HepG2 (cell line): Measurements from ENCODE around the gene ABHD3. TPM values are rescaled to one million over a fixed set of nuclear protein-coding genes. Genes with fewer than 3 reads are reported as not detected.

ENCODE experiments used
- ARID3A ChIP-seq: IDR thresholded peaks from 2 replicates; pipeline ENCODE4 v1.6.1; 2012; ENCODE audit warnings: low read depth, low read length, improper control_type of control experiment
- ARNT2 ChIP-seq: sonication (generic); formaldehyde crosslinking; IDR thresholded peaks from 2 replicates; pipeline ENCODE4 v1.8.0; 2022; ENCODE audit warnings: mild to moderate bottlenecking, low read depth, missing genetic modification reagents, moderate library complexity
- EHMT2 ChIP-seq: fragments of 200-600 bp; sonication (generic); IDR thresholded peaks from 2 replicates; pipeline ENCODE4 v1.7.0; 2017; ENCODE audit warnings: antibody characterized with exemption, low read depth, low read length, borderline replicate concordance
- ETV5 ChIP-seq: IDR thresholded peaks from 2 replicates; pipeline ENCODE4 v1.6.1; 2018; ENCODE audit warnings: missing biosample characterization, missing genetic modification reagents, inconsistent platforms, borderline replicate concordance
- FOXJ3 ChIP-seq: sonication (generic); formaldehyde crosslinking; IDR thresholded peaks from 2 replicates; pipeline ENCODE4 v1.4.0; 2020; ENCODE audit warnings: missing genetic modification reagents, mild to moderate bottlenecking, borderline replicate concordance
- HMGA1 ChIP-seq: sonication (generic); formaldehyde crosslinking; conservative IDR thresholded peaks from 2 replicates; pipeline ENCODE4 v1.4.0; 2020; ENCODE audit warnings: missing genetic modification reagents
- HNRNPUL1 ChIP-seq: fragments of 200-400 bp; formaldehyde crosslinking; IDR thresholded peaks from 2 replicates; pipeline ENCODE4 v1.6.1; 2017; ENCODE audit warnings: low read depth, mild to moderate bottlenecking, low read length, moderate library complexity
- KDM5B ChIP-seq: sonication (generic); formaldehyde crosslinking; IDR thresholded peaks from 2 replicates; pipeline ENCODE4 v1.4.0; 2020; ENCODE audit warnings: missing genetic modification reagents, mild to moderate bottlenecking, borderline replicate concordance
- ZBTB14 ChIP-seq: sonication (generic); formaldehyde crosslinking; IDR thresholded peaks from 2 replicates; pipeline ENCODE4 v1.4.0; 2020; ENCODE audit warnings: missing genetic modification reagents
- ZFY ChIP-seq: sonication (generic); formaldehyde crosslinking; IDR thresholded peaks from 2 replicates; pipeline ENCODE4 v1.4.0; 2020; ENCODE audit warnings: missing genetic modification reagents
- ZNF256 ChIP-seq: sonication (generic); formaldehyde crosslinking; conservative IDR thresholded peaks from 2 replicates; pipeline ENCODE4 v1.4.0; 2020; ENCODE audit warnings: missing genetic modification reagents
- ZNF513 ChIP-seq: sonication (generic); formaldehyde crosslinking; conservative IDR thresholded peaks from 2 replicates; pipeline ENCODE4 v1.5.0; 2020; ENCODE audit warnings: missing genetic modification reagents
- ZNF550 ChIP-seq: sonication (generic); formaldehyde crosslinking; IDR thresholded peaks from 2 replicates; pipeline ENCODE4 v1.4.0; 2020; ENCODE audit warnings: mild to moderate bottlenecking, missing genetic modification reagents, borderline replicate concordance
- ZNF563 ChIP-seq: sonication (generic); formaldehyde crosslinking; IDR thresholded peaks from 2 replicates; pipeline ENCODE4 v1.8.0; 2022; ENCODE audit warnings: mild to moderate bottlenecking, moderate library complexity, missing genetic modification reagents
- ZSCAN29 ChIP-seq: sonication (generic); formaldehyde crosslinking; conservative IDR thresholded peaks from 2 replicates; pipeline ENCODE4 v1.4.0; 2020; ENCODE audit warnings: mild to moderate bottlenecking, missing genetic modification reagents
- polyA plus RNA-seq, 8 experiments: library from polyadenylated mRNA; depleted of rRNA in 3 of 8; stranded (reverse) in 7 of 8; unstranded in 1 of 8; fragments of >200 nt; fragmentation: Illumina TruSeq in 4 of 8; extraction: Trizol in 4 of 8; gene quantifications; 2 replicates each; pipeline versions ENCODE4 v1.2.1 to v1.2.3, GENCODE V29; 2011 to 2016; ENCODE audit warnings: low read depth in 4 of 8, missing spikeins in 1 of 8, mixed read lengths in 1 of 8; ENCODE audit not compliant: insufficient read depth in 1 of 8
- total RNA-seq, 5 experiments: library from RNA; depleted of rRNA; stranded (reverse); fragments of >200 nt; fragmentation: Illumina TruSeq; extraction: Trizol; gene quantifications; 2 replicates each; pipeline ENCODE4 v1.2.3, GENCODE V29; 2016; ENCODE audit warnings: low read depth in 1 of 5
- TF ChIP-seq, protein P1 (sequence below): sonication (generic); formaldehyde crosslinking; IDR thresholded peaks from 2 replicates; pipeline ENCODE4 v1.5.0; 2020; ENCODE audit warnings: mild to moderate bottlenecking, missing genetic modification reagents
- TF ChIP-seq, protein P2 (sequence below): sonication (generic); formaldehyde crosslinking; IDR thresholded peaks from 2 replicates; pipeline ENCODE4 v1.5.0; 2020; ENCODE audit warnings: missing genetic modification reagents

The ABHD3 gene
- total and polyA plus RNA-seq, 2 of the 13 experiments (the other 11 are each of a cell fraction or from before 2014, with no cell fraction given), result 32.1 to 40.2 TPM

- TF ChIP-seq ZBTB14 (CRISPR knock-in tag) (no peak), ARNT2 (CRISPR knock-in tag) (no peak), ARID3A (peak; percentile 63), ZFY (CRISPR knock-in tag) (0 out of 2 replicates have a peak, but pooled peaks have one; percentile 10), ZSCAN29 (no peak), ZNF563 (CRISPR knock-in tag) (no peak), ZNF513 (CRISPR knock-in tag) (no peak), ETV5 (CRISPR knock-in tag) (peak; percentile 33; the same call in 1 of the 2 replicates), ZNF256 (CRISPR knock-in tag) (no peak), HMGA1 (no peak), ZNF550 (no peak), KDM5B (no peak), HNRNPUL1 (no peak), FOXJ3 (CRISPR knock-in tag) (no peak; the same call in 1 of the 2 replicates), EHMT2 (no peak; the same call in 1 of the 2 replicates)
- TF ChIP-seq, protein P1, sequence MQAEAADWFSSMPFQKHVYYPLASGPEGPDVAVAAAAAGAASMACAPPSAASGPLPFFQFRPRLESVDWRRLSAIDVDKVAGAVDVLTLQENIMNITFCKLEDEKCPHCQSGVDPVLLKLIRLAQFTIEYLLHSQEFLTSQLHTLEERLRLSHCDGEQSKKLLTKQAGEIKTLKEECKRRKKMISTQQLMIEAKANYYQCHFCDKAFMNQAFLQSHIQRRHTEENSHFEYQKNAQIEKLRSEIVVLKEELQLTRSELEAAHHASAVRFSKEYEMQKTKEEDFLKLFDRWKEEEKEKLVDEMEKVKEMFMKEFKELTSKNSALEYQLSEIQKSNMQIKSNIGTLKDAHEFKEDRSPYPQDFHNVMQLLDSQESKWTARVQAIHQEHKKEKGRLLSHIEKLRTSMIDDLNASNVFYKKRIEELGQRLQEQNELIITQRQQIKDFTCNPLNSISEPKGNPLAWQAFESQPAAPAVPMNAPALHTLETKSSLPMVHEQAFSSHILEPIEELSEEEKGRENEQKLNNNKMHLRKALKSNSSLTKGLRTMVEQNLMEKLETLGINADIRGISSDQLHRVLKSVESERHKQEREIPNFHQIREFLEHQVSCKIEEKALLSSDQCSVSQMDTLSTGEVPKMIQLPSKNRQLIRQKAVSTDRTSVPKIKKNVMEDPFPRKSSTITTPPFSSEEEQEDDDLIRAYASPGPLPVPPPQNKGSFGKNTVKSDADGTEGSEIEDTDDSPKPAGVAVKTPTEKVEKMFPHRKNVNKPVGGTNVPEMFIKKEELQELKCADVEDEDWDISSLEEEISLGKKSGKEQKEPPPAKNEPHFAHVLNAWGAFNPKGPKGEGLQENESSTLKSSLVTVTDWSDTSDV (CRISPR knock-in tag), result no peak
- TF ChIP-seq, protein P2, sequence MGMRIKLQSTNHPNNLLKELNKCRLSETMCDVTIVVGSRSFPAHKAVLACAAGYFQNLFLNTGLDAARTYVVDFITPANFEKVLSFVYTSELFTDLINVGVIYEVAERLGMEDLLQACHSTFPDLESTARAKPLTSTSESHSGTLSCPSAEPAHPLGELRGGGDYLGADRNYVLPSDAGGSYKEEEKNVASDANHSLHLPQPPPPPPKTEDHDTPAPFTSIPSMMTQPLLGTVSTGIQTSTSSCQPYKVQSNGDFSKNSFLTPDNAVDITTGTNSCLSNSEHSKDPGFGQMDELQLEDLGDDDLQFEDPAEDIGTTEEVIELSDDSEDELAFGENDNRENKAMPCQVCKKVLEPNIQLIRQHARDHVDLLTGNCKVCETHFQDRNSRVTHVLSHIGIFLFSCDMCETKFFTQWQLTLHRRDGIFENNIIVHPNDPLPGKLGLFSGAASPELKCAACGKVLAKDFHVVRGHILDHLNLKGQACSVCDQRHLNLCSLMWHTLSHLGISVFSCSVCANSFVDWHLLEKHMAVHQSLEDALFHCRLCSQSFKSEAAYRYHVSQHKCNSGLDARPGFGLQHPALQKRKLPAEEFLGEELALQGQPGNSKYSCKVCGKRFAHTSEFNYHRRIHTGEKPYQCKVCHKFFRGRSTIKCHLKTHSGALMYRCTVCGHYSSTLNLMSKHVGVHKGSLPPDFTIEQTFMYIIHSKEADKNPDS (CRISPR knock-in tag), result no peak
These were observed 18.1 kb downstream of the ABHD3 start (continued) for GRCh38 chr18:21686282-21687105.
